ENCODE results near the gene SLC2A1. TPM values are rescaled to one million over a fixed set of nuclear protein-coding genes. Genes with fewer than 3 reads are reported as not detected.

SLC2A1 gene
- total and polyA plus RNA-seq, 2 of the 13 experiments (the other 11 are each of a cell fraction or from before 2014, with no cell fraction given): 125 to 423 TPM

DNA sequence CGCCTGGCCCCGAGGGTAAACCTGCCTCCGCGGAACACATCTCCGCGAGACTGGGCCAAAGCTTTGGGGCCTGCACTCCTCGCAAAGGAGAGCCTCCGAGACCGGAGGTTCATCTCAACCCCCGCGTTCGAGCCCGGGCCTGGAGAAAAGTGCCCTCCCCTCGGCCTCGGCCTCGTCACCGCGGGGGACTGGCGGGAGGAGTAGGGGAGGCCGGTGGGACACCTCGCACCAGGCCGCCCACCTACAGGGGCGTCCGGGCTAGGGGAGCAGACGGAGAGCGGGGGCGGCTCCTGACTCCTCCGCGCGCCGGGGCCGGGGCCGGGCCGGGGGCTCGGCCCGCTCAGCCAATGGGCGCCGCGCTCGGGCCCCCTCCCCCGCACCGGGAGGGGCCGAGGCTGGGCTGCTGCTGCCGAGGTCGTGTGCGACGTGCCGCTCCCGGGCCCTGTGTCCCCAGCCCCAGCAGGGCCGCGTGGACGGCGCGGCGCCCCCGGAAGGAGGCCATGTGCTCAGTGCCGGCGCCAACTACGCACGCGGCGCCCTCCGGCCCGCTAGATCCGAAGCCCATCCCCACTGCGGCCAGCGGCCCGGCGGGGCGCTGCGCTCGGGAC lies 684 bp downstream of the SLC2A1 start (continued):
- no peak; the same call in 1 of the 2 replicates for TF ChIP-seq PHF8 (CRISPR knock-in tag; IDR thresholded peaks at IDR 0.05)
- TF ChIP-seq NBN (conservative IDR thresholded peaks at IDR 0.05): no peak
- TF ChIP-seq, protein P1, sequence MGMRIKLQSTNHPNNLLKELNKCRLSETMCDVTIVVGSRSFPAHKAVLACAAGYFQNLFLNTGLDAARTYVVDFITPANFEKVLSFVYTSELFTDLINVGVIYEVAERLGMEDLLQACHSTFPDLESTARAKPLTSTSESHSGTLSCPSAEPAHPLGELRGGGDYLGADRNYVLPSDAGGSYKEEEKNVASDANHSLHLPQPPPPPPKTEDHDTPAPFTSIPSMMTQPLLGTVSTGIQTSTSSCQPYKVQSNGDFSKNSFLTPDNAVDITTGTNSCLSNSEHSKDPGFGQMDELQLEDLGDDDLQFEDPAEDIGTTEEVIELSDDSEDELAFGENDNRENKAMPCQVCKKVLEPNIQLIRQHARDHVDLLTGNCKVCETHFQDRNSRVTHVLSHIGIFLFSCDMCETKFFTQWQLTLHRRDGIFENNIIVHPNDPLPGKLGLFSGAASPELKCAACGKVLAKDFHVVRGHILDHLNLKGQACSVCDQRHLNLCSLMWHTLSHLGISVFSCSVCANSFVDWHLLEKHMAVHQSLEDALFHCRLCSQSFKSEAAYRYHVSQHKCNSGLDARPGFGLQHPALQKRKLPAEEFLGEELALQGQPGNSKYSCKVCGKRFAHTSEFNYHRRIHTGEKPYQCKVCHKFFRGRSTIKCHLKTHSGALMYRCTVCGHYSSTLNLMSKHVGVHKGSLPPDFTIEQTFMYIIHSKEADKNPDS (CRISPR knock-in tag; IDR thresholded peaks at IDR 0.05): no peak
- TF ChIP-seq ZNF143 (CRISPR knock-in tag; IDR thresholded peaks at IDR 0.05): no peak
- TF ChIP-seq TEAD3 (CRISPR knock-in tag; optimal IDR thresholded peaks at IDR 0.05; ENCODE audit: borderline replicate concordance): no peak
- TF ChIP-seq ZBTB7A (CRISPR knock-in tag; IDR thresholded peaks at IDR 0.05): 0 out of 2 replicates have a peak, but pooled peaks have one; percentile 2
- no peak for TF ChIP-seq EED (CRISPR knock-in tag; IDR thresholded peaks at IDR 0.05)
- peak; percentile 48; the same call in 1 of the 2 replicates for TF ChIP-seq ZNF333 (CRISPR knock-in tag; IDR thresholded peaks at IDR 0.05; ENCODE audit: borderline replicate concordance)
- 0 out of 2 replicates have a peak, but pooled peaks have one; percentile 6 for TF ChIP-seq TOPORS (CRISPR knock-in tag; IDR thresholded peaks at IDR 0.05)
- TF ChIP-seq ZNF549 (CRISPR knock-in tag; IDR thresholded peaks at IDR 0.05): no peak
- peak; percentile 15; the same call in 1 of the 2 replicates for TF ChIP-seq ZNF616 (CRISPR knock-in tag; IDR thresholded peaks at IDR 0.05; ENCODE audit: low read depth)
- TF ChIP-seq, protein P2, sequence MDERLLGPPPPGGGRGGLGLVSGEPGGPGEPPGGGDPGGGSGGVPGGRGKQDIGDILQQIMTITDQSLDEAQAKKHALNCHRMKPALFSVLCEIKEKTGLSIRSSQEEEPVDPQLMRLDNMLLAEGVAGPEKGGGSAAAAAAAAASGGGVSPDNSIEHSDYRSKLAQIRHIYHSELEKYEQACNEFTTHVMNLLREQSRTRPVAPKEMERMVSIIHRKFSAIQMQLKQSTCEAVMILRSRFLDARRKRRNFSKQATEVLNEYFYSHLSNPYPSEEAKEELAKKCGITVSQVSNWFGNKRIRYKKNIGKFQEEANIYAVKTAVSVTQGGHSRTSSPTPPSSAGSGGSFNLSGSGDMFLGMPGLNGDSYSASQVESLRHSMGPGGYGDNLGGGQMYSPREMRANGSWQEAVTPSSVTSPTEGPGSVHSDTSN (CRISPR knock-in tag; IDR thresholded peaks at IDR 0.05): no peak
- no peak for TF ChIP-seq ZNF121 (CRISPR knock-in tag; IDR thresholded peaks at IDR 0.05)
- no peak for TF ChIP-seq LCORL (IDR thresholded peaks at IDR 0.05)
- peak; percentile 8; the same call in 1 of the 2 replicates for TF ChIP-seq LCORL (CRISPR knock-in tag; IDR thresholded peaks at IDR 0.05)
- 0 out of 2 replicates have a peak, but pooled peaks have one; percentile 10 for TF ChIP-seq KLF15 (CRISPR knock-in tag; IDR thresholded peaks at IDR 0.05; ENCODE audit: borderline replicate concordance)
- no peak for TF ChIP-seq SNRNP70 (IDR thresholded peaks at IDR 0.05; ENCODE audit: low read depth, low read length)
- no peak; the same call in 1 of the 2 replicates for TF ChIP-seq ZNF431 (CRISPR knock-in tag; IDR thresholded peaks at IDR 0.05; ENCODE audit: borderline replicate concordance, low read depth)
- no peak for TF ChIP-seq RELA (CRISPR knock-in tag; IDR thresholded peaks at IDR 0.05)
- TF ChIP-seq ZNF12 (CRISPR knock-in tag; IDR thresholded peaks at IDR 0.05): no peak
- no peak for TF ChIP-seq ZNF280D (CRISPR knock-in tag; IDR thresholded peaks at IDR 0.05)
